CD4-positive, alpha-beta memory T cell (primary cell): Measurements from ENCODE around the gene CTDSPL. TPM values are rescaled to one million over a fixed set of nuclear protein-coding genes. Genes with fewer than 3 reads are reported as not detected.

ENCODE experiments used
- CTCF ChIA-PET: fragments of 350-600 bp; sonication (Branson Sonifier 250); formaldehyde crosslinking; loops from one replicate; lab custom pipeline; 2021; ENCODE audit warnings: inconsistent platforms; ENCODE audit not compliant: partially characterized antibody; lab: Charles Lee
- POLR2A ChIA-PET: fragments of 350-600 bp; sonication (Branson Sonifier 250); formaldehyde crosslinking; loops from one replicate; lab custom pipeline; 2021; ENCODE audit not compliant: partially characterized antibody; lab: Charles Lee
- DNase-seq, 5 donors: peaks; one replicate each; pipeline versions ENCODE4 v3.0.0 to v3.0.0-alpha.2; 2020 to 2022; ENCODE audit warnings: mixed read lengths in 1 of 5
- H3K27ac ChIP-seq: one replicate; pipeline ENCODE4 v1.7.0; 2013; ENCODE audit warnings: low read depth, low read length
- H3K27me3 ChIP-seq: 2 replicates; pipeline ENCODE4 v1.7.0; 2013; ENCODE audit warnings: mild to moderate bottlenecking, low read length, moderate library complexity; ENCODE audit not compliant: insufficient read depth
- H3K36me3 ChIP-seq: 2 replicates; pipeline ENCODE4 v1.7.0; 2013; ENCODE audit warnings: mild to moderate bottlenecking, low read length, moderate library complexity; ENCODE audit not compliant: insufficient read depth
- H3K4me1 ChIP-seq: 2 replicates; pipeline ENCODE4 v1.7.0; 2013; ENCODE audit warnings: mild to moderate bottlenecking, low read length, moderate library complexity; ENCODE audit not compliant: insufficient read depth
- H3K4me3 ChIP-seq, 2 donors: one replicate each; pipeline ENCODE4 v1.7.0; 2013; ENCODE audit warnings: low read length in 2 of 2, mild to moderate bottlenecking in 1 of 2
- H3K9me3 ChIP-seq, 2 donors: one replicate each; pipeline ENCODE4 v1.7.0; 2013; ENCODE audit warnings: low read length in 2 of 2, control low read depth in 1 of 2; ENCODE audit not compliant: control insufficient read depth in 1 of 2
- H3K27ac Mint-ChIP-seq, 7 donors: one replicate each; pipeline ENCODE4 v1.8.0; 2020 to 2021; ENCODE audit warnings: mixed read lengths in 7 of 7, mild to moderate bottlenecking in 6 of 7, inconsistent platforms in 3 of 7, moderate library complexity in 3 of 7
- H3K27me3 Mint-ChIP-seq, 2 donors: one replicate each; pipeline ENCODE4 v1.8.0; 2020 to 2021; ENCODE audit warnings: mixed read lengths in 2 of 2
- H3K36me3 Mint-ChIP-seq, 2 donors: one replicate each; pipeline ENCODE4 v1.8.0; 2020 to 2021; ENCODE audit warnings: mixed read lengths in 2 of 2, inconsistent platforms in 1 of 2, mild to moderate bottlenecking in 1 of 2
- H3K4me1 Mint-ChIP-seq, 4 donors: one replicate each; pipeline ENCODE4 v1.8.0; 2020 to 2021; ENCODE audit warnings: mixed read lengths in 4 of 4, mild to moderate bottlenecking in 1 of 4
- H3K4me3 Mint-ChIP-seq, 8 donors: one replicate each; pipeline ENCODE4 v1.8.0; 2020 to 2021; ENCODE audit warnings: mixed read lengths in 8 of 8, mild to moderate bottlenecking in 7 of 8, moderate library complexity in 6 of 8, inconsistent platforms in 3 of 8
- H3K9me3 Mint-ChIP-seq, 8 donors: one replicate each; pipeline ENCODE4 v1.8.0; 2020 to 2021; ENCODE audit warnings: mixed read lengths in 8 of 8, mild to moderate bottlenecking in 5 of 8, inconsistent platforms in 3 of 8, moderate library complexity in 1 of 8
- intact Hi-C: fragments of 100-400 bp; cut with micrococcal nuclease; formaldehyde crosslinking; loops from one replicate; pipeline ENCODE4 v1.15.1; 2023
- polyA plus RNA-seq, 2 donors: library from polyadenylated mRNA; unstranded; fragments of 300-500 nt; fragmentation: Illumina TruSeq; gene quantifications; one replicate each; pipeline ENCODE4 v1.2.3, GENCODE V29; 2021
- total RNA-seq, 2 experiments: library from RNA; stranded (reverse); gene quantifications; one replicate each; pipeline ENCODE4 v1.2.3, GENCODE V29; 2021

Gene CTDSPL
- total and polyA plus RNA-seq, 4 experiments from 2014 or later, result 0.08 to 0.73 (median 0.61) TPM; not detected in 1

GRCh38 chr3:37853691-37854413 is 7.8 kb upstream of the CTDSPL start:
- no peaks in the 10 kb centered on the region for H3K27me3 ChIP-seq
- H3K4me1 ChIP-seq, result no peaks in the 10 kb centered on the region
- no peaks in the 10 kb centered on the region for H3K36me3 ChIP-seq
- ChIA-PET CTCF (interaction anchor here (0.7 to 2.5 kb wide), 8 partner anchors 15 to 150 kb away, joined by 3 to 12 read pairs (median 4); no protein-coding TSS in a partner anchor), POLR2A (no interaction called here)
- no peak overlapping the region for H3K4me3 ChIP-seq
- Mint-ChIP-seq H3K27me3 (peaks cover 0 to 11% of the 10 kb centered on the region in 2 donors), H3K36me3 (no peaks in the 10 kb centered on the region), H3K4me3 (peak overlapping the region in 1 of 8 donors; percentile 31), H3K9me3 (no peaks in the 10 kb centered on the region), H3K27ac (no peak overlapping the region), H3K4me1 (no peaks in the 10 kb centered on the region)
- no peak for DNase-seq
- H3K27ac ChIP-seq, result no peak overlapping the region
- intact Hi-C loops, result no loop called here
- H3K9me3 ChIP-seq, result no peaks in the 10 kb centered on the region

GRCh38 chr3:37855363-37855970 is 6.2 kb upstream of the CTDSPL start:
- H3K27me3 ChIP-seq, result no peaks in the 10 kb centered on the region
- no peaks in the 10 kb centered on the region for H3K36me3 Mint-ChIP-seq
- DNase-seq, result peak; percentile 49 to 64 (median 60)
- no peaks in the 10 kb centered on the region for H3K36me3 ChIP-seq
- H3K9me3 ChIP-seq, result no peaks in the 10 kb centered on the region
- ChIA-PET POLR2A (interaction anchor here (1.0 kb wide), 1 partner anchor 112 kb away, joined by 3 read pairs; no protein-coding TSS in a partner anchor), CTCF (interaction anchor here (0.7 to 2.6 kb wide), 16 partner anchors 8 to 185 kb away, joined by 3 to 13 read pairs (median 4); no protein-coding TSS in a partner anchor)
- no peak overlapping the region for H3K27ac ChIP-seq
- H3K4me3 ChIP-seq, result no peak overlapping the region
- H3K27me3 Mint-ChIP-seq, result peaks cover 0 to 11% of the 10 kb centered on the region in 2 donors
- peaks cover 7% of the 10 kb centered on the region for H3K4me1 ChIP-seq
- H3K4me1 Mint-ChIP-seq, result peaks cover 0 to 8% (median 3%) of the 10 kb centered on the region in 4 donors
- H3K27ac Mint-ChIP-seq, result peak overlapping the region in 1 of 7 donors; percentile 33
- H3K9me3 Mint-ChIP-seq, result no peaks in the 10 kb centered on the region
- intact Hi-C loops, result loop anchor here (1.0 kb wide), 1 partner anchor 112 kb away; no protein-coding TSS in a partner anchor
- H3K4me3 Mint-ChIP-seq, result no peak overlapping the region

- Histone ChIP-seq H3K36me3 (no peaks in the 10 kb centered on the region), H3K4me3 (no peak overlapping the region), H3K4me1 (peaks cover 13% of the 10 kb centered on the region), H3K9me3 (no peaks in the 10 kb centered on the region), H3K27me3 (no peaks in the 10 kb centered on the region), H3K27ac (no peak overlapping the region)
- H3K36me3 Mint-ChIP-seq, result no peaks in the 10 kb centered on the region
- POLR2A ChIA-PET, result no interaction called here
- H3K27ac Mint-ChIP-seq, result no peak overlapping the region
- peaks cover 0 to 15% (median 6%) of the 10 kb centered on the region in 4 donors for H3K4me1 Mint-ChIP-seq
- no peak overlapping the region for H3K4me3 Mint-ChIP-seq
- H3K9me3 Mint-ChIP-seq, result no peaks in the 10 kb centered on the region
- DNase-seq, result no peak
- H3K27me3 Mint-ChIP-seq, result peaks cover 3 to 16% of the 10 kb centered on the region in 2 donors
- CTCF ChIA-PET, result interaction anchor here (1.0 to 2.6 kb wide), 7 partner anchors 8 to 184 kb away, joined by 3 to 13 read pairs (median 4); no protein-coding TSS in a partner anchor
- intact Hi-C loops, result no loop called here
These were observed 5.3 kb upstream of the CTDSPL start for GRCh38 chr3:37856381-37856780.

GRCh38 chr3:37858742-37859141 is 2.9 kb upstream of the CTDSPL start:
- ChIA-PET POLR2A (interaction anchor here (0.7 kb wide), 1 partner anchor 181 kb away, joined by 3 read pairs; no protein-coding TSS in a partner anchor), CTCF (no interaction called here)
- intact Hi-C loops, result no loop called here
- peaks cover 10 to 23% (median 13%) of the 10 kb centered on the region in 4 donors for H3K4me1 Mint-ChIP-seq
- Histone ChIP-seq H3K27me3 (no peaks in the 10 kb centered on the region), H3K9me3 (no peaks in the 10 kb centered on the region), H3K36me3 (no peaks in the 10 kb centered on the region), H3K4me3 (no peak overlapping the region), H3K4me1 (peaks cover 13% of the 10 kb centered on the region), H3K27ac (no peak overlapping the region)
- DNase-seq, result no peak
- H3K36me3 Mint-ChIP-seq, result no peaks in the 10 kb centered on the region
- H3K27ac Mint-ChIP-seq, result no peak overlapping the region
- H3K4me3 Mint-ChIP-seq, result peak overlapping the region in 1 of 8 donors; percentile 21
- no peaks in the 10 kb centered on the region for H3K9me3 Mint-ChIP-seq
- H3K27me3 Mint-ChIP-seq, result peaks cover 7 to 22% of the 10 kb centered on the region in 2 donors

- ChIA-PET CTCF (no interaction called here), POLR2A (interaction anchor here (0.7 kb wide), 1 partner anchor 180 kb away, joined by 3 read pairs; no protein-coding TSS in a partner anchor)
- DNase-seq, result no peak
- Mint-ChIP-seq H3K9me3 (no peaks in the 10 kb centered on the region), H3K27ac (peak overlapping the region in 1 of 7 donors; percentile 4), H3K27me3 (peaks cover 7 to 22% of the 10 kb centered on the region in 2 donors), H3K4me3 (peak overlapping the region in 3 of 8 donors; percentile 31 to 45 (median 32)), H3K36me3 (no peaks in the 10 kb centered on the region), H3K4me1 (peaks cover 10 to 23% (median 16%) of the 10 kb centered on the region in 4 donors)
- Histone ChIP-seq H3K36me3 (no peaks in the 10 kb centered on the region), H3K27me3 (no peaks in the 10 kb centered on the region), H3K4me1 (peaks cover 13% of the 10 kb centered on the region), H3K27ac (no peak overlapping the region), H3K9me3 (no peaks in the 10 kb centered on the region), H3K4me3 (no peak overlapping the region)
- intact Hi-C loops, result no loop called here
These were observed 2.3 kb upstream of the CTDSPL start for GRCh38 chr3:37859354-37859753.

- DNase-seq, result no peak
- POLR2A ChIA-PET, result no interaction called here
- H3K4me3 ChIP-seq, result peak overlapping the region in 1 of 2 donors; percentile 55
- no peak overlapping the region for H3K27ac ChIP-seq
- CTCF ChIA-PET, result no interaction called here
- Mint-ChIP-seq H3K27ac (peak overlapping the region in 2 of 7 donors; percentile 43 to 70), H3K4me3 (peak overlapping the region in 7 of 8 donors; percentile 52 to 89 (median 87)), H3K36me3 (no peaks in the 10 kb centered on the region), H3K27me3 (peaks cover 7 to 22% of the 10 kb centered on the region in 2 donors), H3K9me3 (no peaks in the 10 kb centered on the region), H3K4me1 (peaks cover 10 to 23% (median 16%) of the 10 kb centered on the region in 4 donors)
- intact Hi-C loops, result no loop called here
- H3K27me3 ChIP-seq, result no peaks in the 10 kb centered on the region
- peaks cover 13% of the 10 kb centered on the region for H3K4me1 ChIP-seq
- H3K9me3 ChIP-seq, result no peaks in the 10 kb centered on the region
- no peaks in the 10 kb centered on the region for H3K36me3 ChIP-seq
These were observed 1.8 kb upstream of the CTDSPL start for GRCh38 chr3:37859908-37860199.
